ENCODE results near the gene FAM3C. TPM values are rescaled to one million over a fixed set of nuclear protein-coding genes. Genes with fewer than 3 reads are reported as not detected.
A peak's percentile ranks its signal among the peaks of the same experiment; 100 is the strongest.

FAM3C gene
- total and polyA plus RNA-seq, 10 of the 15 experiments (the other 5 are each of a cell fraction or from before 2014, with no cell fraction given), result 11.0 to 110 (median 27.8) TPM

DNA sequence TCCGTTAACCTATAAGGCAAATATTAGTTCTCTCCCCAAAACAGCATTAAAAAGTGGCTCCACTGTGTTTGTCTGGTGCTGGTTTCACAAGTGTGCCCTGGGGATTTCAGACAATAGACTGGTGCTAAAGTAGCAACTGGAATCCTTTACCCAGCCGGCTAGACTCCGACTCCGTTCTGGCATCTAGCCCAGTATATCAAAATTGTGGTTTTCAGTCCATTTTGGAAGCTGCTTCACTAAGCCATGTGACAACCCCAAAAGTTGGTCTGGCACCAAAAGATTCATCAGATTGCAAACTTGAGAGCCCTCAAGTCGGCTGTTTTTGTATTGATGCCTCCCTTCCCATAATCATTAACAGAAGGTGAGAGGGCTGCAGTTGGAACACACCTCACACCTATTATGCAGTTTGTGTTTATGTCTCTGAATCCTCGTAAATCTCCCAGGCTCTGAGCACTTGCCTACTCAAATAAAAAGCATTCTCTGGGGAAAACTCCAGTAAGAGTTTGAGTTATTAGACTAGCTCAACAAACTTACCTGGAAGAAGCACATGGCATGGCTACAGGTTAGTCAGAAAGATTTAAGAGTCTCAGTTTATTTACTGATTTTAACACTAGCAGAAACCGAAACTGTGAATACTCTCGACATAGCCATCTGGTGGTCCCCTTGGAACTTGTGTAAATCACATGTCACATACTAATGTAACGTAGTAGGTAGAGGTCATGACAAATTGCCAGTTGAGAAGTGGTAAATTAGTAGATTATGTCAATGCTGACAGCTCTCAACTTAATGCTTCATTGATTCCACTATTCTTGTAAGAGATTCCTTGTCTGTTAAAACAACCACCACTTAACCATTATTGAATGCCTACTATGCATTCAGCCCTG, 82.1 kb downstream of the FAM3C start (continued):
- TF ChIP-seq, protein P1, sequence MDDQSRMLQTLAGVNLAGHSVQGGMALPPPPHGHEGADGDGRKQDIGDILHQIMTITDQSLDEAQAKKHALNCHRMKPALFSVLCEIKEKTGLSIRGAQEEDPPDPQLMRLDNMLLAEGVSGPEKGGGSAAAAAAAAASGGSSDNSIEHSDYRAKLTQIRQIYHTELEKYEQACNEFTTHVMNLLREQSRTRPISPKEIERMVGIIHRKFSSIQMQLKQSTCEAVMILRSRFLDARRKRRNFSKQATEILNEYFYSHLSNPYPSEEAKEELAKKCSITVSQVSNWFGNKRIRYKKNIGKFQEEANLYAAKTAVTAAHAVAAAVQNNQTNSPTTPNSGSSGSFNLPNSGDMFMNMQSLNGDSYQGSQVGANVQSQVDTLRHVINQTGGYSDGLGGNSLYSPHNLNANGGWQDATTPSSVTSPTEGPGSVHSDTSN (IDR thresholded peaks at IDR 0.05; ENCODE audit: insufficient replicate concordance, low read depth, low read length), result peak; percentile 43
- TF ChIP-seq RAD21 (IDR thresholded peaks at IDR 0.05; ENCODE audit: insufficient read depth, low read depth, low read length), result 0 out of 2 replicates have a peak, but pooled peaks have one; percentile 12
- no peak for TF ChIP-seq HCFC1 (IDR thresholded peaks at IDR 0.05; ENCODE audit: low read length)
- TF ChIP-seq, protein P2, sequence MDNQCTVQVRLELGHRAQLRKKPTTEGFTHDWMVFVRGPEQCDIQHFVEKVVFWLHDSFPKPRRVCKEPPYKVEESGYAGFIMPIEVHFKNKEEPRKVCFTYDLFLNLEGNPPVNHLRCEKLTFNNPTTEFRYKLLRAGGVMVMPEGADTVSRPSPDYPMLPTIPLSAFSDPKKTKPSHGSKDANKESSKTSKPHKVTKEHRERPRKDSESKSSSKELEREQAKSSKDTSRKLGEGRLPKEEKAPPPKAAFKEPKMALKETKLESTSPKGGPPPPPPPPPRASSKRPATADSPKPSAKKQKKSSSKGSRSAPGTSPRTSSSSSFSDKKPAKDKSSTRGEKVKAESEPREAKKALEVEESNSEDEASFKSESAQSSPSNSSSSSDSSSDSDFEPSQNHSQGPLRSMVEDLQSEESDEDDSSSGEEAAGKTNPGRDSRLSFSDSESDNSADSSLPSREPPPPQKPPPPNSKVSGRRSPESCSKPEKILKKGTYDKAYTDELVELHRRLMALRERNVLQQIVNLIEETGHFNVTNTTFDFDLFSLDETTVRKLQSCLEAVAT (IDR thresholded peaks at IDR 0.05), result no peak; the same call in 1 of the 2 replicates
- no peak for TF ChIP-seq EGR1 (IDR thresholded peaks at IDR 0.05; ENCODE audit: borderline replicate concordance in 1 of 2, low read depth in 2 of 2, low read length in 2 of 2)
- no peak for TF ChIP-seq SPI1 (IDR thresholded peaks at IDR 0.05; ENCODE audit: borderline replicate concordance, insufficient read depth, low read depth, low read length)
- no peak for TF ChIP-seq RCOR1 (conservative IDR thresholded peaks at IDR 0.05; ENCODE audit: low read depth, low read length)
- TF ChIP-seq SREBF2 (IDR thresholded peaks at IDR 0.05; ENCODE audit: low read length), result no peak
- TF ChIP-seq SREBF1 (IDR thresholded peaks at IDR 0.05; ENCODE audit: low read length), result no peak
- TF ChIP-seq MTA2 (IDR thresholded peaks at IDR 0.05; ENCODE audit: low read depth), result peak; percentile 87
- TF ChIP-seq, protein P3, sequence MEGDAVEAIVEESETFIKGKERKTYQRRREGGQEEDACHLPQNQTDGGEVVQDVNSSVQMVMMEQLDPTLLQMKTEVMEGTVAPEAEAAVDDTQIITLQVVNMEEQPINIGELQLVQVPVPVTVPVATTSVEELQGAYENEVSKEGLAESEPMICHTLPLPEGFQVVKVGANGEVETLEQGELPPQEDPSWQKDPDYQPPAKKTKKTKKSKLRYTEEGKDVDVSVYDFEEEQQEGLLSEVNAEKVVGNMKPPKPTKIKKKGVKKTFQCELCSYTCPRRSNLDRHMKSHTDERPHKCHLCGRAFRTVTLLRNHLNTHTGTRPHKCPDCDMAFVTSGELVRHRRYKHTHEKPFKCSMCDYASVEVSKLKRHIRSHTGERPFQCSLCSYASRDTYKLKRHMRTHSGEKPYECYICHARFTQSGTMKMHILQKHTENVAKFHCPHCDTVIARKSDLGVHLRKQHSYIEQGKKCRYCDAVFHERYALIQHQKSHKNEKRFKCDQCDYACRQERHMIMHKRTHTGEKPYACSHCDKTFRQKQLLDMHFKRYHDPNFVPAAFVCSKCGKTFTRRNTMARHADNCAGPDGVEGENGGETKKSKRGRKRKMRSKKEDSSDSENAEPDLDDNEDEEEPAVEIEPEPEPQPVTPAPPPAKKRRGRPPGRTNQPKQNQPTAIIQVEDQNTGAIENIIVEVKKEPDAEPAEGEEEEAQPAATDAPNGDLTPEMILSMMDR (IDR thresholded peaks at IDR 0.05 in 2 of 3, conservative IDR thresholded peaks at IDR 0.05 in 1 of 3; ENCODE audit: control insufficient read depth in 2 of 3, extremely low read depth in 1 of 3, insufficient read depth in 1 of 3, low read depth in 3 of 3, low read length in 3 of 3), result no peak
- no peak for TF ChIP-seq CBX3 (IDR thresholded peaks at IDR 0.05; ENCODE audit: borderline replicate concordance, low read depth)
- peak; percentile 25; the same call in 1 of the 2 replicates for TF ChIP-seq GATAD2B (conservative IDR thresholded peaks at IDR 0.05; ENCODE audit: low read depth)
- TF ChIP-seq ZBED1 (IDR thresholded peaks at IDR 0.05; ENCODE audit: borderline replicate concordance), result no peak
- no peak for TF ChIP-seq EZH2 (IDR thresholded peaks at IDR 0.05; ENCODE audit: borderline replicate concordance, control insufficient read depth, low read depth, low read length)
- TF ChIP-seq RBBP5 (conservative IDR thresholded peaks at IDR 0.05), result no peak
- TF ChIP-seq, protein P4, sequence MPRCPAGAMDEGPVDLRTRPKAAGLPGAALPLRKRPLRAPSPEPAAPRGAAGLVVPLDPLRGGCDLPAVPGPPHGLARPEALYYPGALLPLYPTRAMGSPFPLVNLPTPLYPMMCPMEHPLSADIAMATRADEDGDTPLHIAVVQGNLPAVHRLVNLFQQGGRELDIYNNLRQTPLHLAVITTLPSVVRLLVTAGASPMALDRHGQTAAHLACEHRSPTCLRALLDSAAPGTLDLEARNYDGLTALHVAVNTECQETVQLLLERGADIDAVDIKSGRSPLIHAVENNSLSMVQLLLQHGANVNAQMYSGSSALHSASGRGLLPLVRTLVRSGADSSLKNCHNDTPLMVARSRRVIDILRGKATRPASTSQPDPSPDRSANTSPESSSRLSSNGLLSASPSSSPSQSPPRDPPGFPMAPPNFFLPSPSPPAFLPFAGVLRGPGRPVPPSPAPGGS (IDR thresholded peaks at IDR 0.05; ENCODE audit: borderline replicate concordance, insufficient read depth, low read depth, low read length, poor library complexity, severe bottlenecking), result no peak
- no peak for TF ChIP-seq POLR2A (IDR thresholded peaks at IDR 0.05; ENCODE audit: low read depth, low read length)
- no peak for TF ChIP-seq RFX5 (IDR thresholded peaks at IDR 0.05; ENCODE audit: low read depth, low read length)
- TF ChIP-seq HDGF (IDR thresholded peaks at IDR 0.05), result no peak
- TF ChIP-seq ZNF622 (IDR thresholded peaks at IDR 0.05), result no peak
- no peak for TF ChIP-seq TARDBP (IDR thresholded peaks at IDR 0.05; ENCODE audit: borderline replicate concordance)
- TF ChIP-seq BCL11A (IDR thresholded peaks at IDR 0.05; ENCODE audit: low read depth, low read length), result no peak
- no peak for TF ChIP-seq WRNIP1 (IDR thresholded peaks at IDR 0.05; ENCODE audit: borderline replicate concordance, low read depth, low read length)

All from GM12878 (cell line).